ENCODE measurements around the gene KCNQ5. TPM values are rescaled to one million over a fixed set of nuclear protein-coding genes. Genes with fewer than 3 reads are reported as not detected.

Gene KCNQ5
- total RNA-seq, 1 experiment from 2014 or later = 17.8 TPM

GRCh38 chr6:73109659-73110058 is 487.8 kb downstream of the KCNQ5 start:
- H3K4me3 ChIP-seq (ENCODE audit: low read depth, low read length, poor library complexity, severe bottlenecking) = no peak overlapping the region
- H3K27ac ChIP-seq (ENCODE audit: low read depth, low read length, poor library complexity, severe bottlenecking) = no peak overlapping the region
- H3K4me1 ChIP-seq (ENCODE audit: insufficient read depth, low read length, poor library complexity, severe bottlenecking) = no peaks in the 10 kb centered on the region
- DNase-seq (ENCODE audit: low spot score) = no peak
- ChIA-PET CTCF (no interaction called here), POLR2A (ENCODE audit: low non-redundant PET) (no interaction called here)
- TF ChIP-seq CTCF (conservative IDR thresholded peaks at IDR 0.05; ENCODE audit: low read depth, low read length) = no peak
- TF ChIP-seq EZH2 (IDR thresholded peaks at IDR 0.05; ENCODE audit: borderline replicate concordance, low read depth, low read length, poor library complexity, severe bottlenecking) = no peak
- H3K36me3 ChIP-seq (ENCODE audit: insufficient read depth, low read length, poor library complexity, severe bottlenecking) = no peaks in the 10 kb centered on the region
- no peaks in the 10 kb centered on the region for H3K27me3 ChIP-seq (replicated peaks; ENCODE audit: insufficient read depth, low read depth, low read length, poor library complexity)
- BruUV-seq (replicated peaks) = no TSS peak
- intact Hi-C loops (cut with micrococcal nuclease; ENCODE audit: unreplicated experiment) = no loop called here
- H3K9me3 ChIP-seq (ENCODE audit: low read depth, low read length, poor library complexity, severe bottlenecking) = no peaks in the 10 kb centered on the region

DNA sequence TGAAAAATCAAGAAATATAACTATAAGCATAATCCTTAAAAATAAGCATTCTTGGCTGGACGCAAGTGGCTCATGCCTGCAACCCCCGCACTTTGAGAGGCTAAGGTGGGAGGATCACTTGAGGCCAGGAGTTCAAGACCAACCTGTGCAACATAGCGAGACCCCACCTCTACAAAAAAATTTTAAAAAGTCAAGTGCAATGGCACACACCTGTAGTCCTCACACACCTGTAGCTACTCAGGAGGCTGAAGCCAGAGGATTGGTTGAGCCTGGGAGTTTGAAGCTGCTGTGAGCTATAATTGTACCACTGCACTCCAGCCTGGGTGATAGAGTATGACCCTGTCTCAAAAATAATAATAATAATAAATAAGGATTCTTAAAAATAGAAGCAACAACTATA is 494.5 kb downstream of the KCNQ5 start:
- intact Hi-C loops (cut with micrococcal nuclease; ENCODE audit: unreplicated experiment) = no loop called here
- no TSS peak for BruUV-seq (replicated peaks)
- no peaks in the 10 kb centered on the region for H3K36me3 ChIP-seq (ENCODE audit: insufficient read depth, low read length, poor library complexity, severe bottlenecking)

GRCh38 chr6:73121421-73121993 is 499.6 kb downstream of the KCNQ5 start:
- Histone ChIP-seq H3K4me1 (ENCODE audit: insufficient read depth, low read length, poor library complexity, severe bottlenecking) (no peaks in the 10 kb centered on the region), H3K27ac (ENCODE audit: low read depth, low read length, poor library complexity, severe bottlenecking) (no peak overlapping the region), H3K36me3 (ENCODE audit: insufficient read depth, low read length, poor library complexity, severe bottlenecking) (no peaks in the 10 kb centered on the region), H3K4me3 (ENCODE audit: low read depth, low read length, poor library complexity, severe bottlenecking) (no peak overlapping the region), H3K27me3 (replicated peaks; ENCODE audit: insufficient read depth, low read depth, low read length, poor library complexity) (no peaks in the 10 kb centered on the region), H3K9me3 (ENCODE audit: low read depth, low read length, poor library complexity, severe bottlenecking) (no peaks in the 10 kb centered on the region)
- CTCF ChIA-PET = no interaction called here
- POLR2A ChIA-PET (ENCODE audit: low non-redundant PET) = interaction anchor here (0.7 kb wide), 1 partner anchor 483 kb away, joined by 12 read pairs; no protein-coding TSS in a partner anchor
- no TSS peak for BruUV-seq (replicated peaks)
- TF ChIP-seq EZH2 (IDR thresholded peaks at IDR 0.05; ENCODE audit: borderline replicate concordance, low read depth, low read length, poor library complexity, severe bottlenecking) (no peak), CTCF (conservative IDR thresholded peaks at IDR 0.05; ENCODE audit: low read depth, low read length) (no peak)
- intact Hi-C loops (cut with micrococcal nuclease; ENCODE audit: unreplicated experiment) = loop anchor here (10.0 kb wide), 1 partner anchor 167 kb away; no protein-coding TSS in a partner anchor
- peak; percentile 61 for DNase-seq (ENCODE audit: low spot score)

More for the DNA sequence above, 494.5 kb downstream of the KCNQ5 start:
- CTCF ChIA-PET = no interaction called here
- no peaks in the 10 kb centered on the region for H3K4me1 ChIP-seq (ENCODE audit: insufficient read depth, low read length, poor library complexity, severe bottlenecking)
- POLR2A ChIA-PET (ENCODE audit: low non-redundant PET) = no interaction called here
- H3K27me3 ChIP-seq (replicated peaks; ENCODE audit: insufficient read depth, low read depth, low read length, poor library complexity) = no peaks in the 10 kb centered on the region
- H3K9me3 ChIP-seq (ENCODE audit: low read depth, low read length, poor library complexity, severe bottlenecking) = no peaks in the 10 kb centered on the region
- H3K27ac ChIP-seq (ENCODE audit: low read depth, low read length, poor library complexity, severe bottlenecking) = no peak overlapping the region
- TF ChIP-seq CTCF (conservative IDR thresholded peaks at IDR 0.05; ENCODE audit: low read depth, low read length) = no peak
- no peak for TF ChIP-seq EZH2 (IDR thresholded peaks at IDR 0.05; ENCODE audit: borderline replicate concordance, low read depth, low read length, poor library complexity, severe bottlenecking)
- no peak for DNase-seq (ENCODE audit: low spot score)
- no peak overlapping the region for H3K4me3 ChIP-seq (ENCODE audit: low read depth, low read length, poor library complexity, severe bottlenecking)
